Astrocyte of the cerebellum (primary cell): ENCODE results near the gene CEL.
"Not testable (repeated sequence)": the region's sequence is repeated elsewhere in the genome, so short reads cannot be mapped to it uniquely, and the experiment has no call there.

Experiments used
- DNase-seq: peaks from one replicate; pipeline ENCODE4 v3.0.0-alpha.2; 2011; ENCODE audit warnings: low read depth
- H3K4me3 ChIP-seq: 2 replicates; pipeline ENCODE4 v1.5.1; 2011; ENCODE audit warnings: mild to moderate bottlenecking, low read depth, low read length, moderate library complexity
- CTCF ChIP-seq: IDR thresholded peaks from 2 replicates; pipeline ENCODE4 v1.5.1; 2012; ENCODE audit warnings: low read length, low read depth, moderate library complexity, mild to moderate bottlenecking; ENCODE audit errors: missing control alignments
- in situ Hi-C: cut with HindIII; loops from 2 replicates; pipeline ENCODE4 v1.10.0; 2017; ENCODE audit warnings: low sequenced_read_pairs

CEL gene

GRCh38 chr9:133061764-133062145, at the start of gene CEL:
Gene CEL (plus strand): TSS chr9:133061981. CDS start chr9:133062003, 22 bp downstream.
- H3K4me3 ChIP-seq, in situ Hi-C loops, DNase-seq: not testable (repeated sequence)

- in situ Hi-C loops = no loop called here
- no peak for DNase-seq
- TF ChIP-seq CTCF = no peak
- no peak overlapping the region for H3K4me3 ChIP-seq
These were observed 47.1 kb upstream of the CEL start for GRCh38 chr9:133014696-133015095.

- TF ChIP-seq CTCF = no peak
- DNase-seq = no peak
- in situ Hi-C loops = no loop called here
These were observed 38.5 kb upstream of the CEL start for GRCh38 chr9:133023117-133023890.

DNA sequence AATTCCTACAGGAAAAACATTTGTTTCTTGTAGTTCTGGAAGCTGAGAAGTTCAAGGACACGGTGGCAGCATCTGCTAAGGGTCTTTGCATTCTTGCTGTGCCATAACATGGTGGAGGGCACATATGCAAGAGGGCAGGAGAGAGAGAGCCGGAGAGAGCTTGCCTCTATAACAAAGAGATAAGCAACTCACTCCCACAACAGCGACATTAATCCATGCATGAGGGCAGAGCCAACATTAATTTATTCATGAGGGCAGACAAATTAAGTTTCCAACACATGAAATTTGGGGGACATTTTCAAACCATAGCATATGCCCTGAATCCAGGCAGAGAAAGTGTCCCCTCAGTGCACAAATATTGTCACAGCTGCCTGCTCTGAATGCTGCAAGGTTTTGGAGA, 35.4 kb upstream of the CEL start:
- no peak for DNase-seq
- no peak for TF ChIP-seq CTCF
- no peak overlapping the region for H3K4me3 ChIP-seq
- in situ Hi-C loops = no loop called here

More at GRCh38 chr9:133023117-133023890, 38.5 kb upstream of the CEL start:
- H3K4me3 ChIP-seq = no peak overlapping the region

DNA sequence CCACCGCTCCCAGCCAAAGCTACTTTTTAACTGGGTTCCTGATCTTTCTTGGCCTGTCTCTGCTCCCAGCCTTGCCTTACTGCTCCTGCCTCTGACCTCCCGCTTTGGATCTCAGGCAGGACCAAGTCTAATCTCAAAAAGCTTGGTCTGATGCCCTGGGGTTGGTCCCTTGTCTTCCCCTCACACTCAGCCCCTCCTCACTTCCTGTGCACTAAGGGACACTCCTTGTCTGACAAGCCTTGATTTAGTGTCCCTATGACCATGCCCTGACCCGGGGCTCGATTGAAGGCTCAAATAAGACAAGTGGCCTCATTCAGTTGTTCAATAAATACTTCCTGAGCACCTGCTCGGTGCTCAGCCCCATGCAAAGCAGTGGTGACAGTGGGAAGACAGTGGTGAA, 34.6 kb upstream of the CEL start:
- no peak for DNase-seq
- no peak for TF ChIP-seq CTCF
- in situ Hi-C loops = no loop called here
- H3K4me3 ChIP-seq = no peak overlapping the region

DNA sequence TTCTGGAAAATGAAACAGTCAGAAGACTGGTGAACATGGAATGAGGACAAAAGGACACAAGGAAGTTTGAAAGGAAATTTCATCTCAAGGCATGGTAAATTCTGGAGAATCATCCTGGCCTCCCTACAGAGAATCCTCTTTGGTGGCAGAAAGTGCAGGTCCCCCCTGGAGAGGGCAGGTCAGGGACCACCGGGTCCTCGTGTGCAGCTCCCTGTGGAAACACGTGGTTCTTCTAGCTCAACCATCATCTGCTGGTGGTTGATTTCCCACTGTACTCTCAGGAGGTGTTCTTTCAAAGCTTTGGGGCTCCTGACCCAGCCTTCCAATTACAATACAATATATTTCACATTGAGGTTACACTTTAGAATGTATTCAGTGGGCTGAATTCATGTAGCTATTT, 33.6 kb upstream of the CEL start:
- in situ Hi-C loops = no loop called here
- no peak for TF ChIP-seq CTCF
- no peak for DNase-seq
- no peak overlapping the region for H3K4me3 ChIP-seq

DNA sequence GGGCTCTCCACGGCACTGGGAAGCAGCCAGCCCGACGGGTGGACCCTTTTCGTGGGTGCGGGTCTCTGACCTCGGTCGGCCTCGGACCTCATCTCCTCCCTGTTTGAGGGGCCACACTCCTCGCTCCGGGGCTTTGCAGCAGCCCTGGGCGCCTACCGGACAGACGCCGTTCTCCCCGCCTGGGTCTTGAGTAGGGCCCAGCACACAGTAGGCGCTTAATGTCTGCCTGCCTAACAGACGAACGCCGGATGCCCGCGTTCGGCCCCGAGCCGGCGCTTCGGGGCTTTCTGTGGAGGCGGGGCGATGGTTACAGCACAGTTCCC, 31.8 kb upstream of the CEL start:
- in situ Hi-C loops = no loop called here
- no peak for DNase-seq
- peak overlapping the region; percentile 55 for H3K4me3 ChIP-seq
- TF ChIP-seq CTCF = no peak
